ENCODE results near the gene KRTAP5-1.
"Not testable (repeated sequence)": the region's sequence is repeated elsewhere in the genome, so short reads cannot be mapped to it uniquely, and the experiment has no call there.

- not testable (repeated sequence) for TF ChIP-seq POLR2A (IDR thresholded peaks at IDR 0.05; ENCODE audit: borderline replicate concordance, extremely low read depth, insufficient read depth, insufficient read length); CTCF (IDR thresholded peaks at IDR 0.05 in 2 of 3, conservative IDR thresholded peaks at IDR 0.05 in 1 of 3; ENCODE audit: borderline replicate concordance in 1 of 3, insufficient read depth in 1 of 3, low read depth in 2 of 3, low read length in 2 of 3)
Observed at GRCh38 chr11:1575756-1576155, 9.3 kb downstream of the KRTAP5-1 start.

All from HCT116 (cell line).